Fibroblast of gingiva (primary cell): ENCODE data around the gene EDRF1.
"Not testable (repeated sequence)": the region's sequence is repeated elsewhere in the genome, so short reads cannot be mapped to it uniquely, and the experiment has no call there.

Experiments used
- DNase-seq: peaks from one replicate; pipeline ENCODE4 v3.0.0-alpha.2; 2011; ENCODE audit warnings: low read depth

The EDRF1 gene, protein sequence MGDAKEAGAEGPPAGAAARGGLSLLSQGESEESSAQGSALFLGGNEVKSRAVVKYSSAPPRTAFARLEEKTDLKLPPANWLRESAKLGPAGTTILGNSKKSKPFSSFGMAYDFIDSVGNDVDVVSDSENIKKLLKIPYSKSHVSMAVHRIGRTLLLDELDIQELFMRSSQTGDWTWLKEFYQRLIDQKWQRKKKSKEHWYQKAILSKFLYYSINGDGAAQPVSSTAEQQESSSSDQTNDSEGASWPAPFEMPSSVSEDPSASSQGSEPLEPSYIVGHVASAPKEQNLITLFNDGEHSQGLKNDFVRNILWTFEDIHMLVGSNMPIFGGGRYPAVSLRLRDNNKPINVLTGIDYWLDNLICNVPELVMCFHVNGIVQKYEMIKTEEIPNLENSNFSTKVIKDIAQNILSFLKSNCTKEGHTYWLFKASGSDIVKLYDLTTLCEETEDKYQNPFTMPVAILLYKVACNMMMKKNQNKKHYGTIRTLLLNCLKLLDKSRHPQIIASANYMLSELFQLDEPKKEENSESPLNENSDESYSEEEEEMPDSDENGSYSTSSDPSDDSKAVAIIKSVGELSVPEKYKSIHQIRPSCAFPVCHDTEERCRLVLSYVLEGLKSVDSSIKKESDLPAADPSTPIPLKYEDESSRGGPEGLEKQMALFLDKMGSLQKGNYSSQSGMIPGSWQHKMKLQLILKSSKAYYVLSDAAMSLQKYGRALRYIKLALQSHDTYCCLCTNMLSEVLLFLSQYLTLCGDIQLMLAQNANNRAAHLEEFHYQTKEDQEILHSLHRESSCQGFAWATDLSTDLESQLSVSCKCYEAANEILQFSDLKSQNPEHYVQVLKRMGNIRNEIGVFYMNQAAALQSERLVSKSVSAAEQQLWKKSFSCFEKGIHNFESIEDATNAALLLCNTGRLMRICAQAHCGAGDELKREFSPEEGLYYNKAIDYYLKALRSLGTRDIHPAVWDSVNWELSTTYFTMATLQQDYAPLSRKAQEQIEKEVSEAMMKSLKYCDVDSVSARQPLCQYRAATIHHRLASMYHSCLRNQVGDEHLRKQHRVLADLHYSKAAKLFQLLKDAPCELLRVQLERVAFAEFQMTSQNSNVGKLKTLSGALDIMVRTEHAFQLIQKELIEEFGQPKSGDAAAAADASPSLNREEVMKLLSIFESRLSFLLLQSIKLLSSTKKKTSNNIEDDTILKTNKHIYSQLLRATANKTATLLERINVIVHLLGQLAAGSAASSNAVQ

DNA sequence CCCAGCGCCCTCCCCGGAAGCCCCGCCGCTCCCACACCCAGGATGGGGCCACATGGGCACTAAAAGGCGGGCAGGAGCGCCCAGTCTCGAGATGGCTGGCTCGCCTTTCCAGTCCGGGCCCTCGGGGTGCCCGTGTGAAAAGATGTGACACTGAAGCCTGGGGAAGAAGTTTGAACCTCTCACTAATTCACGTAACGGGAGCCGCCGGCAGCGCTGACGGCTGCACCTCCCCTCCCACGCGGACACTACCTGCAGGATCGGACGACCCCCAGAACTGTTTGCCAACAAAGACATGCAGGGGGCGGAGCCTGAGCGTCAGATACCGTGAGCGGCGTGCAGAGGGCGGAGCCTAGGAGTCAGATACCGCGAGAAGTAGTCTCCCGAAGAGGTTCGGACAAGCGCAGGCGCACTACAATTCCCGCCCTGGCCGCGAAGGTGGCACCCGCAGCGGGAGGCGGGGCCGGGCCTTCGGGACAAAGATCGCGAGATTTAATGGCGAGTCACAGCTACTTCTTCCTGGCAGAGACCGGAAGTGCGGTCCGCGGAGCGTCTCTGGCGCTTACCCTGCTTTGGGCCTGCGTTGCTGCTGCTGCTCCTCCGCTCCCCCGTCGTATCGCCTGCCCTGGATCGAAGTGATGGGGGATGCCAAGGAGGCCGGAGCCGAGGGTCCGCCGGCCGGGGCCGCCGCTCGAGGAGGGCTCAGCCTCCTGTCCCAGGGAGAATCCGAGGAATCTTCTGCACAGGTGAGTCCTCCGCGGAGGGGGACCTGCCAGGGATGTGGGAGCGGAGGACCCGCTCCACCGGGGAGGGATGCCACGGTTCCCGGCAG is at the start of gene EDRF1:
TSS of gene EDRF1 (plus strand) at position 537 of the 829 bp plus-strand sequence. CDS start at position 636, 99 bp downstream.
- DNase-seq = peak; percentile 98

DNA sequence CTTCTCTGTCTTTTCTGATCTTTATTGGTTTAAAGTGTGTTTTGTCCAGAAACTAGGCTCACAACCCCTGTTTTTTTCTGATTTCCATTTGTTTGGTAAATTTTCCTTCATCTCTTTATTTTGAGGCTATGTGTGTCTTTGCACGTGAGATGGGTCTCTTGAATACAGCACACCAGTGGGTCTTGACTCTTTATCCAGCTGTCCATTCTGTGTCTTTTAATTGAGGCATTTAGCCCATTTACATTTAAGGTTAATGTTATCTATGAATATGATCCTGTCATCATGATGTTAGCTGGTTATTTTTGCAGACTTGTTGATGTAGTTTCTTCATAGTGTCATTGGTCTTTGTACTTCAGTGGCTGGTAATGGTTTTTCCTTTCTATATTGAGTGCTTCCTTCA is 46.6 kb upstream of the EDRF1 start:
- DNase-seq = no peak

DNA sequence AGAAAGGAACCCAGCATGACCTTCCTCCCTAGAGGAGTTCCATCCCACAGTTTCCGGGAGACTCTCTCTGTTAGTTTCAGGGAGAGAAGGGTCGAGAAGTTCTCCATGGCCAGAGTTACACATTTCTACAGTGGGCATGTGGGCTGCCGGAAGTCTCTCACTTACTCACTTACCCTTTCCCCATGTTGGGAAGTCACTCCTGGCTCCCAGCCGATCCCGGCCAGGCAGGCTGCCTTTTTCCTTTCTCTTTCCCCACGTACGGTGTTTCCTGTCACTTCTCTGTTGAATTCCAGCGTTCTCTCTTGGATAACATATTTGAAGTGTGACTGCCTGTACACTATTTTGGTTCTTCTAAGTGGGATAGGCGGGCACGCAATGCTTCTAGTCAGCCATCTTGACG is 40.1 kb upstream of the EDRF1 start:
- DNase-seq = no peak

DNA sequence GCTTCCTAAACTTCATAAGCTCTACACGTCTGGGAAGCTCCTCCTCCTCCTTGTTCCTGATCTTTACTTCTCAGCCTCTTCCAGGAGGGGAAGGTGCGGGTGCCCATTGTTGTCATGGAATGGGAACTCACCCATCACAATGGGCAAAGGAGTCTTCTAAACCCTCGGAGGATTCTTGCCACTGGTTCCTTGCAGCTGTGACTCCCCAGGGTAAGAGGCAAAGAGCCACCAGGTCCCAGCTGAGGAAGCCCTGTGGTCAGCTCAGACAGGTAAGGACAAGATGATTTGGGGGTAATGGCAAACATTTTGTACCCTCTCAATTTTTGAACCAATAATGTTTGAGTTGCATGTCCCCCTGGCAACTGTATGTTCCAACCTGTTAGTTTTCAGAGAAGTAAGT is 36.4 kb upstream of the EDRF1 start, which contains the start of gene TEX36:
TSS of gene TEX36 (minus strand) at position 101 of the 400 bp plus-strand sequence. CDS start 174 bp downstream, outside the sequence.
- no peak for DNase-seq

DNA sequence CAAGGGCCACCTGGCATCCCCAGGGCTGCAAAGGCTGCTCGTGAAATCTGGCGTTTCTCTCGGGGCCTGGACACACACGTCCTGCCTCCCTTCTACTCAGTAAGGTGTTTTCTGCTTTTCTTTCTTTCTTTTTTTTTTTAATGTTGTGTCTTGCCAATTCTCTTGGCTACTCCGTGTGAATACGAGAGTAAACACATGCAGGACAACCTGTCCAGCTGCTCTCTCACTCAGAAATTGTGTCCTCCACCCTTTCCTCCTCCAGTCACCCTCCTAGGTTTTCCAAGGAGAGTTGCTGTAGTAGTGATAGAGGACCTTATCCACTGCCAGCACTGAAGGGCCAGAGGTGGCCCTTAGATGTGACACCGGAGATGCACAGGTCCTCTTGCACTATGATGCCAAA is 35.7 kb upstream of the EDRF1 start:
- no peak for DNase-seq

DNA sequence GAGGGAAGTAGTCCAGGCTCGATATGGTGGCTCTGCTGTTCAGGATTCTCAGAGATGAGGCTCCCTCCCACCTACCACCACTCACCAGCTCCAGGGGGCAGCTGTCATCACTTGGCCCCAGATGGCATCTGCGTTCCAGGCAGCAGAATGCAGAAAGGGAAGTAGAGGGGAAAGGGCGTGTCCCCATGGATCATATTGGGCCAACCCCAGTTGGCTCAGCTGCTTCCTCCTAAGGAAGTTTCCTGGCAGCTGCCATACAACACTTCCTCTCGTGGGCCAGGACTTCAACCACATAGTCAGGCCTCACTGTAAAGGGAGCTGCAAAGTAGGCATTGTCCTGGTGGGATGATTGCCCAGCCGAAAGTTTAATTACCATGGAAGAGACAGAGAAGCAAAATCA is 34.9 kb upstream of the EDRF1 start:
- no peak for DNase-seq

DNA sequence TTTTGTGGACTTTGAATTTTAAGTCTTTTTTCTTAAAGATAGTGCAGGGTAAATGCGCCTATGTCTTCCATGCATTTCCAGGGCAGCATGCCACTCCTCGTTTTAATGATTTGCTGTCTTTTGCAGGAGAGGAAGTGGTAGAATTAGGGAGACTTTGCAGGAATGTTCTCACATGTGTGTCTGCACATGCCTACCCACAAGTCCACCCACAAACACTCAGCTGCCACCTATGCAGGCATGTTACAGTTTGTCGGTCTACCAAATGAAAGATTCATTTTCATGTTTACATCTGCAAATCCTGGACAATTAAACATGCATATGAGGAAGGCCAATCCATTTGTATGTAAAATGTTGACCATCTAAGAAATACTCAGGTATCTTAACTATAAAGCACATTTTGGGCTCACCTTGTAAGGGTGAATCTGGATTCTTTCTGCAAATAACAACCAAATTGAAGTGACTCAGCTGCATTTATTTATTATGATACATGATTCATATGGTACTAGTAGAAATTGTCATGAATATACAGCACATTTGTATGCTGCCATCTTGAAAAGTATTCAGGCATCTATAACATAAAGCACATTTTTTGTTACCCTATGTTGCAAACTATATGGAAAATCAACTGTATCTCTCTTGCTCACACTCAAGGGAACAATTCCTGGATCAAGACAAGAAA is 31.9 kb upstream of the EDRF1 start:
- no peak for DNase-seq

DNA sequence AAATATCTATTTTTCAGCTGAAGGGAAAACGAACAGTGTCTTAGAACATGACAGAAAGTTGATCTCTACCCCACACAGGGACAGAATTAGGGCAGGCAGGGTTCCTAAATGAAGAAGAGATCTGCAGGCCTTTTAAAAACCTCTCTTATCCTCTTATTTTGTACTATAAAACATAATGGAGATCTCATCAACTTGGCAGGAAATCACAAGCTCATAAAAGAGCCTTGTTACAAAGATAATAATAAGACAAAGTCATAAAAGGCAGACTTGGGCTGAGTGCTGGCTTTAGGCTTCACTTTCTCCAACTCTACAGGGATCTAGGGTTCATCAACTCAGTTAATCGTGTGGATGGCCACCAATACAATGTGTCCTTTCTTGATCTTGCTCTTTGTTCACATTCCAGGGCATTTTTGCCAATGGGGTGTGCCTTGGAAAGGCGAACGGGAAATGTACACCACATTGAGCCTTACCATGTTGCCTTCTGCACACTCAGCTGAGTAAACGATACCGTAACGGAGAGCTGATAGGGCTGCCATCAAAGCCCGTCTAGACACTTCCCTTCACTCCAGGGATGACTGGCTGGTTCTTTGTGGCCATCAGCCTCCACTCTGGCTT is 29.4 kb upstream of the EDRF1 start:
- DNase-seq = no peak

DNA sequence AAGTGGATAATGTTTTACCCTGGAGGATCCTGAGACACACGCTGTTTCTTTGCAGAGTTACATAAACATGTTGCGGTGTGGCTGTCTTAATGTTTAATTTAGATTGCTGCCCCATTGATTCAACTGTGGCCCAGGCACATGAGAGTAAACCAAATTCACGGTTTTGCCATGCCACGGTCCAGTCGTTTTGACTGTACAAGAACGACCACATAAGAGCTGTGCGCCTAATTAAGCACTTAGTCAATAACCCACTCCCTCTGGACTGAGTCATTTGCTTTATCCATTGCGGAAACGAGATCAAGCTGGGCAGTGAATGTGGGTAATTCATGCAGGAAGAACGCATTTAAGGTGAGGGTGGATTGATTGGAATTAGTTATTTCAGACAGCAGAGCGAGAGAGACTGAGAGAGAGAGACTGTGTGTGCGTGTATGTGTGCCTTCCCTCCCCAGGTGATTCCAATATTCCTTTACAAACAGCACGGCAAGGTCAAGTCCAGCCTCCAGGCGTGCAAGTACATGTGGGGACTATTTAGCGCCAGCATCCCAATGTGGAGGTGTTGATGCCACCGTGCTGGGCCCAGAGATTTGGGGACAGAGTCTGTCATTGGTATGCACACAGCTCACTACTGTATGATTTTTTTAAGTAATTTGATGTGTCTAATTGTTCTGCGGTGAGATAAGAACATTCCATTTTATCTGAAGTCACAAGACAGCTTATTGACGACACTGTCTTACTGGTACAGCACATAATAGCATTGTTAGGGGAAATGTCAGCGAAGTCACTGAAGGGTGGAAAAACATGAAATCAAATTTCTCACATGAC is 28.1 kb upstream of the EDRF1 start:
- DNase-seq = peak; percentile 41

DNA sequence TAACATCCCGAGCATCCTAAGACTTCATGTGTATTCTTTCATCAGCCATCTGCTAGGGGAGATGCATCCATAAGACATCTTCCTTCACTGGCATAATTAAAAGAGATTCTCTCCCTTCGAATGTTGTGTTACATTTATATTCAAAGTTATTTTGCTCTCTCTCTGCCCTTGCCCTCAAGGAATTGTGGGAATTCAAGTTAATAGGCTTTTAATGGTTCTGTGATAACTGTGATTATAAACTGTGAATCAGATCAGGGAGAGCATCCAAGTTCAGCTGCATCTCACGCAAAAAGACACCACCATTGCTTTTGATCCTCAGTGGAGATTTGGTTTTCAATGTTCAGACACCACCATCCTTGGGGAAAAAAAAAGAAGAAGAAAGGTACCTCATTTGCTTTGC is 27.3 kb upstream of the EDRF1 start:
- no peak for DNase-seq

DNA sequence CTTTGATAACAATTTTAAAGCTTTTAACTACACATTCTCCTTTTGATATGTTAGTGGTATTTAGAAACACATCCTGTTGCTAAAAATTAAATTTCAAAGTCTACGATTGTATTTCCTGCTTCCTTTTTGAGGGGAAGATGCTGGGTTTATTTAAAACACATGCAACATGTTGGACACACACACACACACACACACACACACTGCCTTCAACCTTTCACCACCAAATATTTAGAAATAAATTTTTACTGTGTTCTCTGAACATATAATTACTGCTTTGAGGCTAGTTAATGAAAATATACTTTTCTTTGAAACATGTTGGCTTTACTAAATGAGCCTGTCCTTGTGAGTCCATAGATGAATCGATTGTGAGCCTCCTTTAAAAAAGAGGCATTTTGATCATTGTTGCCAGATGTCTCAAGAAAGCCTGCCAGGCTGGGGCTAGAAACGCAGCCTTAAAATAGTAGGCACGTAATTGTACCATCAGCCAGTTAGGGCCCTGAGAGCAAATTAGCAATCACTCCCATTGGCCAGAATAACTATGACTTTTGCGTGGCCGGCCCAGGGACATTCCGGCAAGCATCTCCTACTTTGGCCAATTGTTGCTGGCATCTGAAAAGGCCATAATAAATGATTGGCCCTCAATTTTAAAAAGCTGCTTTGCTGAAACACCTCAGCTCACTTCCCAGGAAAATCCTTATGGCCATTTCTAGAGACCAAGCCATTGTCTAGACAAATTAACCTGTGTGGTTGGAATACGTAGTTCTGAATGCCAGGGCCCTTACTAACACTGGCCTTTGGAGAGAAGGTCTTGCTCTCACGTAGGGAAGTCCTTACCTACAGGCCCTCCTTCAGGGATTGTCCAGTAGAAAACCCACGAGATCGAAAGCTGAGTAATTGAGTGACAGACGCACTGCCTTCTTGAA is 26.6 kb upstream of the EDRF1 start:
- peak; percentile 76 for DNase-seq

DNA sequence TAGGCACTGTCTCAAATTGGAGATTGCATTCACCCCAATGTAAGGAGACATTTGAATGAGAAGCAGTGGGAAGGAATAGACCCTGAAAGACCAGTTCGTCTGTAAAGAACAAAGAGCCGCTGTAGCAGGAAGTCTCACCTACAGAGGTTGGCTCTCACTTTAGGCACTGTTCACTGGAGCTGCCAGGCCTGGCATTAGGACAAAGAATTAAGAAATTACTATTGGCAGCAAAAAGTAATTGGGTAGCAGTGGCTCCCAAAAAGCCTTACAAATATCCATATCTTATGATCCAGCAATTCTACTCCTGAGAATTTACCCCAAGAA is 26.0 kb upstream of the EDRF1 start:
- DNase-seq = no peak

DNA sequence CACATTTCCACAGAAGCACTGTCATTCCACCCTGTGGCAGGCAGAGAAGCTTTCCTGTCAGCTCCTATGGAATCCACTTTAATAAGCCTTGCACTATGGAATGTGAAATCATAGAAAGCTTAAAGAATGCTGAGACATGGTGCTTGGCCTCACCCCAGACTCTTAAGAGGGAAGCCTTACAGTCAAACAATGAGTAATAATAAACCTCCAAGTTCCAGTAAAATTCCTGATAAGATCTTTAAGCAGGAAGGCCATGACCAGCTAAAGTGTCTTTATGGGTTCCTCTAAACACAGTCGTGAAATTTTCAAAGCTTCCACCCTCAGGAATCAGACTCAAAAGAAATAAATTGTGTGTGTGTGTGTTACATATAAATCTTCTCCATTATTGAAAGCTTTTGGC is 24.6 kb upstream of the EDRF1 start:
- peak; percentile 74 for DNase-seq

DNA sequence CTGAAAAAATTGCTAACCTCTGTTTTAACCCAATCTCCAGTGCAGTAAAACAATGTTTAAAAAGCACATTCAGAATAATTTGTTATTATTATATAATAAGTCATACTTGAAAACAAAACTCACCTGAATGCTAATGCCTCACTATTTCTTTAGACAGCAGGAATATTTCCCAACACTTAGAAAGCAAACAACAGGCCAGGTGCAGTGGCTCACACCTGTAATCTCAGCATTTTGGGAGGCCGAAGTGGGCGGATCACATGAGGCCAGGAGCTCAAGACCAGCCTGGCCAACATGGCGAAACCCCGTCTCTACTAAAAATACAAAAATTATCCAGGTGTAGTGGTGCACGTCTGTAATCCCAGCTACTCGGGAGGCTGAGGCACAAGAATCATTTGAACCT is 22.6 kb upstream of the EDRF1 start:
- DNase-seq = not testable (repeated sequence)

DNA sequence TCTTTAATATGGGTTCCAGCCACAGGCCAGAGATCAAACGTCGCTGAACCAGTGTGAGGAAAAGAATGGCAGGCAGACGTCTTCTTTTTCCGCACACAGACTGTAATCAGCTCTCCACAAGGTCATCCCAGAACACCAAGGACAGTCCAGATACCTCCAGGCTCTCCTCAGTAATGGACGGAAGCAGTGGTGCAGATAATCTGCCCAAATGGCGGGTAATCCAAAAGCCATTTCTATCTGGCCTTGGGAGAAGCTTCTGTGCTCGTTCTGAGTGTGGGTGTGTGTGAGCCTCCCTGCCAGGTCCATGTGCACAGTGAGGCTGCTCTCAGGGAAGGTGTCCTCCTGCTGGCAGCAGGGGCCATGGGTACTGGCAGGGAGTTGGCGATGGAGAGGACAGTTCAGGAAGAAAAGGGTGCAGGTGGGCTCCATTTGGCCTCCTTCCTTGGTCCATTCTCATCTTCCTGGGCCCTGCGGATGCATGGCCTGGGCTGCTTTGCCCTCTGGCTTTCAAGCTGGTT is 21.0 kb upstream of the EDRF1 start:
- no peak for DNase-seq

DNA sequence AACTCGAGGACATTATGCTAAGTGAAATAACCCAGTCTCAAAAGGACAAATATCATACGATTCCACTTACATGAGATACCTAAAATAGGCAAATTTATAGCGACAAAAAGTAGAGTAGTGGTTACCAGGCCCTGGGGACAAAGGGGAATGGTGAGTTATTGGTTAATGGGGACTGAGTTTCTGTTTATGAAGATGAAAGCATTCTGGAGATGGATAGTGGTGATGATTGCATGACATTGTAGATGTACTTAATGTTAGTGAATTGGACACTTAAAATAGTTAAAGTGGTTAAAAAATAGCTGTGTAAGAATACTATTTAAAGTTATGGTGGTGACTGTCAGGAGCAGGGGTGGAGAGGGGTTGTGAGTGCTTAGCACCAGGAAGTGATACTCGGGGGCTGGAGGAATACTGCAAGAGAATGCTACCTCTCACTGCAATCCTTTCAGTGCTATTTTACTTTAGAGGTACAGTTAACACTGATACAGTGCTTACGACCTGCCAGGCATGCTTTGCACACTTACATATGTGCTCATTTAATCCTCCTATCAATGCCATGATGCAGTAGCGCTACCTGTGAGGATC is 19.9 kb upstream of the EDRF1 start:
- no peak for DNase-seq

DNA sequence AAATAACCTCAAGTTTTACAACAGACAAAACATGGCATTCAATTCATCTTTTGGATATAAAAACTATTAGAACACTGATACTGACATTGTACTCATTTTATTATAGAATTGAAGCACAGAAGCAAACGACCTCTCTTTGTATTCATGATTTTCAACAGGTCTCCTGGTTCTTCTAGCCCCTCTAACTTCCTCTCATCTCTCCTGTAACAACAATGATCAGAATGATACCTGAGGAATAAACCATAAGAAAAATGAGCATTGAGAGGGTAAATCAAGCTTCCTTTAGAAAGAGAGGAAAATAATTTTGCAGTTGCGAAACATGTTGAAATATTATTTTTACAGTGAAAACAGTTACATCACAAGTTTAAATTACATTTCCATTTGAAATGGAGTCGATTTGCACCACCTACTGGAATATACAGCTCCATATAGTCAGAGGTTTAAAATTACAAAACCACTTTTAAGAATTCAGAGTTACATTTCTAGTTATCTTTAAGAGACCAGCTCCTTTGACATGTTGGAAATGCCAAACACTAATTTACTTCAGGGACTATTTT is 19.1 kb upstream of the EDRF1 start:
- DNase-seq = peak; percentile 56
